HFFc6 (cell line): ENCODE measurements around the gene SLC12A4. TPM values are rescaled to one million over a fixed set of nuclear protein-coding genes. Genes with fewer than 3 reads are reported as not detected.
A peak's percentile ranks its signal among the peaks of the same experiment; 100 is the strongest.

Experiments
- DNase-seq: peaks from one replicate; pipeline ENCODE4 v3.0.0-alpha.2; 2018
- H3K27ac Mint-ChIP-seq: 2 replicates; pipeline ENCODE4 v1.8.0; 2020; ENCODE audit warnings: mild to moderate bottlenecking, mixed read lengths
- H3K27me3 Mint-ChIP-seq: 2 replicates; pipeline ENCODE4 v1.8.0; 2021; ENCODE audit warnings: mild to moderate bottlenecking, moderate library complexity, mixed read lengths; ENCODE audit not compliant: insufficient read depth
- H3K36me3 Mint-ChIP-seq: 2 replicates; pipeline ENCODE4 v1.8.0; 2021; ENCODE audit warnings: low read depth, mixed read lengths
- H3K4me1 Mint-ChIP-seq: 2 replicates; pipeline ENCODE4 v1.8.0; 2020; ENCODE audit warnings: low read depth, mixed read lengths
- H3K4me3 Mint-ChIP-seq: 2 replicates; pipeline ENCODE4 v1.8.0; 2020; ENCODE audit warnings: mild to moderate bottlenecking, moderate library complexity, mixed read lengths
- H3K9me3 Mint-ChIP-seq: 2 replicates; pipeline ENCODE4 v1.8.0; 2020; ENCODE audit warnings: mild to moderate bottlenecking, mixed read lengths
- total RNA-seq, 6 experiments: library from RNA; stranded (reverse); fragmentation: NEBNext Ultra II Directional; extraction: Animal tissue kit (Norgen Biotek cat#: 25700); gene quantifications; 2 replicates in 1 of 6; 3 replicates in 5 of 6; pipeline ENCODE4 v1.2.3, GENCODE V29; 2021
- TF ChIP-seq, protein P1 (sequence below): fragments of 200-600 bp; sonication (generic); IDR thresholded peaks from 2 replicates; pipeline ENCODE4 v1.5.0; 2021; ENCODE audit warnings: antibody characterized with exemption, mild to moderate bottlenecking

Gene SLC12A4
- total RNA-seq, 6 experiments from 2014 or later = 89.8 to 113 (median 98.9) TPM

DNA sequence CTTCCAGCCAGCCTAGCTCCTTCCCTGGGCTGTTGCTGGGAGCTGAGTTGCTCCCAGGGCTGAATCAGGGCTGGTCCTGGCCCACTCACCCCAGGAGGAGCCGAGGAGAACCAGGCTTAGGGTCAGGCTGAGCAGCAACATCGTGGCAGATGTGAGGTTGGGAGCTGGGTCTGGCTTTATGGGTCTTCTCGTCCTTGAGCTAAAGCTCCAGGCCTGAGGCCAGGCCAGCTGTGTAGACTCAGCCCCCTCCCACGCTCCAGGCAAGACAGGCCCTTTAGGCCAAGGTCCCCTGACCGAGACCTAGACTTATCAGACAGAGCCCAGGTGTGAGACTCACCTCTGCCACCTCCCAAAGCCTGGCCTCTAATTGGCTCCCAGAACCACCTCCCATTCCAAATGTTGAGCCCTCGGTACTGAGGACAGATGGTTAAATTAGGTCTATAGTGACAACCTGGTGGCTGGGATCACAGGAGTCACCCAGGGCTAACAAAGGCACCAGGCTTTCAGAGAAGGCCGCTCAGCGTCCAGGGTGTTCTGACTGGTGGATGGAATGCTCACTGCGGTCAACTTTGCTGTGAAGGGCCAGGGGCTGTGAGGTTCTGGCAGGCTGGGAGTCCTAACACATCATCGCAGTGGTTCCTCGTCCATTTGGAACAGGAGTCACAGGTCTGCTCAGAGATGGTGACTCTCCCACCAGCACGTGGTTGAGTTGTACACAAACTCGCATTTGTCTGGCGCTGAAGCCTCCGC is 36.5 kb downstream of the SLC12A4 start, which contains the start of gene CTRL:
CTRL (minus strand) TSS at position 151 of the 750 bp plus-strand sequence; CDS start at position 141, 10 bp downstream.
- Mint-ChIP-seq H3K36me3 (no peaks in the 10 kb centered on the region), H3K4me3 (no peak within 1 kb of the TSS), H3K9me3 (peaks cover 8% of the 10 kb centered on the region; the same call in 1 of the 2 replicates), H3K27ac (no peak within 1 kb of the TSS), H3K4me1 (peaks cover 22% of the 10 kb centered on the region), H3K27me3 (peaks cover 27% of the 10 kb centered on the region)
- TF ChIP-seq, protein P1, sequence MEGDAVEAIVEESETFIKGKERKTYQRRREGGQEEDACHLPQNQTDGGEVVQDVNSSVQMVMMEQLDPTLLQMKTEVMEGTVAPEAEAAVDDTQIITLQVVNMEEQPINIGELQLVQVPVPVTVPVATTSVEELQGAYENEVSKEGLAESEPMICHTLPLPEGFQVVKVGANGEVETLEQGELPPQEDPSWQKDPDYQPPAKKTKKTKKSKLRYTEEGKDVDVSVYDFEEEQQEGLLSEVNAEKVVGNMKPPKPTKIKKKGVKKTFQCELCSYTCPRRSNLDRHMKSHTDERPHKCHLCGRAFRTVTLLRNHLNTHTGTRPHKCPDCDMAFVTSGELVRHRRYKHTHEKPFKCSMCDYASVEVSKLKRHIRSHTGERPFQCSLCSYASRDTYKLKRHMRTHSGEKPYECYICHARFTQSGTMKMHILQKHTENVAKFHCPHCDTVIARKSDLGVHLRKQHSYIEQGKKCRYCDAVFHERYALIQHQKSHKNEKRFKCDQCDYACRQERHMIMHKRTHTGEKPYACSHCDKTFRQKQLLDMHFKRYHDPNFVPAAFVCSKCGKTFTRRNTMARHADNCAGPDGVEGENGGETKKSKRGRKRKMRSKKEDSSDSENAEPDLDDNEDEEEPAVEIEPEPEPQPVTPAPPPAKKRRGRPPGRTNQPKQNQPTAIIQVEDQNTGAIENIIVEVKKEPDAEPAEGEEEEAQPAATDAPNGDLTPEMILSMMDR = peak; percentile 62
- no peak for DNase-seq

DNA sequence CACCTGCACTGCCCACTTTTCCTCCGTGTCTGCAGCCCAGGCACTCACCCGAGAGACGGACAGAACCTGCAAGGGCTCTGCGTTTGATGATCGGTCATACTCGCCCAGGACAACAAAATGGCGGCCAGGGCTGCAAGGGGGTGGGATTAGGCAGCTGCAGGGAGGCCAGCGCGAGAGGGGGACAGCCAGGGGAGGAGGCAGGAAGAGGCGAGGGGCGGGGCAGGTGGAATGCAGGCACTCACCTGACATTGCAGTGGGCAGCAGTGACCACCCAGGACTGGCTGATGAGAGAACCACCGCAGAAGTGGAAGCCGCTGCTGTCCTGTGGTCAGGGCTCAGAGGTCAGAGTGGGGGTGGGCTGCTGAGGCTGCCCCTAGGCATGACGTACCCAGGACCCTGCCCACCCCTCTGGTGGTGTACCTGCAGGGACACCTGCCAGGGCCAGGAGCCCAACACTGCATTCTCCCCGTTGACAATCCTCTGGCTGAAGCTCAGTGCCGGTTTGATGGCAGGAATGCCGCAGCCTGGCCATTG is 37.7 kb downstream of the SLC12A4 start:
- Mint-ChIP-seq H3K4me1 (peaks cover 20% of the 10 kb centered on the region), H3K27me3 (peaks cover 17% of the 10 kb centered on the region), H3K4me3 (no peak overlapping the region), H3K9me3 (peaks cover under 1% of the 10 kb centered on the region; the same call in 1 of the 2 replicates), H3K36me3 (no peaks in the 10 kb centered on the region), H3K27ac (no peak overlapping the region)
- no peak for DNase-seq
- TF ChIP-seq, protein P1 = no peak

DNA sequence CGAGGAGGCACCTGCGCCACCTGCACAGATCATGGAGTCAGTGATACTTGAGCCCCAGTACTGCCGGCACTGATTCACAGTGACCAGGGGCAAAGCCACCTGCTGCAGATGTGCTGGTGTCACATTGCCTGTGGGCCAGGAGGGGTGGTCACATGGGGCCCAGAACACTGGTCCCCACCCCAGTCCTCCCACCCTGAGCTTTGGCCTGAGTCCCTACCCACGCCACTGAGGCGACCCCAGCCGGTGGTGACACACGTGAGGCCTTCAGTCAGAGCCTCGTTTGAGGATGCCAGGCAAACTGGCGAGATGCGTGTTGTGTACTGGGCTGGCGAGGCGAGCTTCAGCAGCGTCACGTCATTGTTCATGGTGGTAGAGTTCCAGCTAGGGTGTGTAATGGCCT is 38.2 kb downstream of the SLC12A4 start:
- H3K9me3 Mint-ChIP-seq = no peaks in the 10 kb centered on the region
- H3K27ac Mint-ChIP-seq = no peak overlapping the region

GRCh38 chr16:67928561-67929364 is 39.7 kb downstream of the SLC12A4 start:
- Mint-ChIP-seq H3K27me3 (no peaks in the 10 kb centered on the region; the same call in 1 of the 2 replicates), H3K27ac (no peak overlapping the region), H3K4me1 (peaks cover under 1% of the 10 kb centered on the region), H3K4me3 (no peak overlapping the region), H3K9me3 (no peaks in the 10 kb centered on the region), H3K36me3 (no peaks in the 10 kb centered on the region)
- TF ChIP-seq, protein P1 = peak; percentile 85
- peak; percentile 49 for DNase-seq

More for the DNA sequence above, 38.2 kb downstream of the SLC12A4 start:
- DNase-seq = no peak
- Mint-ChIP-seq H3K4me1 (peaks cover 15% of the 10 kb centered on the region), H3K36me3 (no peaks in the 10 kb centered on the region), H3K27me3 (peaks cover 12% of the 10 kb centered on the region), H3K4me3 (no peak overlapping the region)
- TF ChIP-seq, protein P1 = no peak

DNA sequence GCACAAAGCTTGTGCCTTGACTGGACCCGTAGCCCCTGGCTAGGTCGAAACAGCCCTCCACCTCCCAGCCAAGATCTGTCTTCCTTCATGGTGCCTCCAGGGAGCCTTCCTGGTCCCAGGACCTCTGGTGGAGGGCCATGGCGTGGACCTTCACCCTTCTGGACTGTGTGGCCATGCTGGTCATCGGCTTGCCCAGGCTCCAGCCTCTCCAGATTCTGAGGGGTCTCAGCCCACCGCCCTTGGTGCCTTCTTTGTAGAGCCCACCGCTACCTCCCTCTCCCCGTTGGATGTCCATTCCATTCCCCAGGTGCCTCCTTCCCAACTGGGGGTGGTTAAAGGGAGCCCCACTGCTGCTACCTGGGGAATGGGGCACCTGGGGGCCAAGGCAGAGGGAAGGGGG is 40.3 kb downstream of the SLC12A4 start:
- Mint-ChIP-seq H3K27me3 (no peaks in the 10 kb centered on the region; the same call in 1 of the 2 replicates), H3K9me3 (no peaks in the 10 kb centered on the region), H3K4me1 (no peaks in the 10 kb centered on the region; the same call in 1 of the 2 replicates), H3K4me3 (no peak overlapping the region), H3K27ac (no peak overlapping the region), H3K36me3 (no peaks in the 10 kb centered on the region)
- no peak for DNase-seq
- TF ChIP-seq, protein P1 = no peak
